ENCODE results near the gene BPIFB3.

Gene BPIFB3

DNA sequence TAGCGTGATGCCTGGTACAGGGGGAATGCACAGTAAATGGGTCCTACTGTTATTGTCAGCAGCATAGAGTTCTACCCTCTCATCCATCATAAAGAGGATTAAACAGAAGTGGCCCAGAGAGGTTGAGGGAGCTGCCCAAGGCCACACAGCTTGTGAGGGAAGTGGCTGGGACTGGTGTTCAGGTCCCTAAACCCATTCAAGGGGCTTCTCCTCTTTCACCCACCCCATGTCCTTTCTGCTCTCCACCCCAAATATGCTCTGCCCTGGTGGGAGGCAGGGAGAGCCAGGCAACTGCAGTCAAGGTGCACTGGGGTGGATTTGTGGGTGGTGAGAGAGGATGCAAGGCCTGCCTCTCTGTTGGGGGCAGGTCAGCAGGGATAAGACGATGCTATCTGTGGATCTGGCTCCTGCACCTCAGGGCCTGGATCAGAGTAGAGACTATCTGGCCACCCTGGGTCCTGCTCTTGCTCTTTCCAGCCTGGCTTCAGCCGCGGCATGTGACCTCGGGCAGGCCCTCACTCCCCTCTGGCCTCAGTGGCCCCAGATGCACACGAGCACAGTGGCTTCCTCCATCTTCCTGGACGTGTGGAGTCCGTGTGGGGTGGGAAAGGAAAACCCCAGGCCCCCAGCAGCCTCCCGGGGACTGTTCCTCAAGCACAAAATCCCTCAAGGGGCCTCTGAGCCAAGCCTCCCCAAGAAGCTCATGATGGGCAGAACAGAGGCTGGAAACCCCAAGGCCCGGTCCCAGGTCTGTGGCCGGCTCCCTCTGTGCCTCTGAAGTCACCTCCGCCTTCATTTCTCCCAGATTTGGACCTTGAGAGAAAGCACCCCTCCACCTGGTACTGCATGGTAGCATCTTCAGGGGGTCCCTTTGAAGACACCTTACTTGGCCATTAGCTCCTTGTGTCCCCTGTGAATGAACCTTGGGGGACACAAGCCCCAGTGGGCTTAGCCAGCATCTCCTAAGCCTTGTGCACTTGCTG, 25.6 kb upstream of the BPIFB3 start:
- H3K4me1 ChIP-seq (ENCODE audit: control insufficient read depth, insufficient read depth, low read length): no peaks in the 10 kb centered on the region
- TF ChIP-seq ZNF48 (tag by site-specific recombination; IDR thresholded peaks at IDR 0.05): no peak
- TF ChIP-seq ZNF529 (tag by site-specific recombination; IDR thresholded peaks at IDR 0.05; ENCODE audit: insufficient replicate concordance): no peak
- no peak for TF ChIP-seq ZIC2 (tag by site-specific recombination; IDR thresholded peaks at IDR 0.05)
- TF ChIP-seq, protein P1, sequence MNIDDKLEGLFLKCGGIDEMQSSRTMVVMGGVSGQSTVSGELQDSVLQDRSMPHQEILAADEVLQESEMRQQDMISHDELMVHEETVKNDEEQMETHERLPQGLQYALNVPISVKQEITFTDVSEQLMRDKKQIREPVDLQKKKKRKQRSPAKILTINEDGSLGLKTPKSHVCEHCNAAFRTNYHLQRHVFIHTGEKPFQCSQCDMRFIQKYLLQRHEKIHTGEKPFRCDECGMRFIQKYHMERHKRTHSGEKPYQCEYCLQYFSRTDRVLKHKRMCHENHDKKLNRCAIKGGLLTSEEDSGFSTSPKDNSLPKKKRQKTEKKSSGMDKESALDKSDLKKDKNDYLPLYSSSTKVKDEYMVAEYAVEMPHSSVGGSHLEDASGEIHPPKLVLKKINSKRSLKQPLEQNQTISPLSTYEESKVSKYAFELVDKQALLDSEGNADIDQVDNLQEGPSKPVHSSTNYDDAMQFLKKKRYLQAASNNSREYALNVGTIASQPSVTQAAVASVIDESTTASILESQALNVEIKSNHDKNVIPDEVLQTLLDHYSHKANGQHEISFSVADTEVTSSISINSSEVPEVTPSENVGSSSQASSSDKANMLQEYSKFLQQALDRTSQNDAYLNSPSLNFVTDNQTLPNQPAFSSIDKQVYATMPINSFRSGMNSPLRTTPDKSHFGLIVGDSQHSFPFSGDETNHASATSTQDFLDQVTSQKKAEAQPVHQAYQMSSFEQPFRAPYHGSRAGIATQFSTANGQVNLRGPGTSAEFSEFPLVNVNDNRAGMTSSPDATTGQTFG (tag by site-specific recombination; IDR thresholded peaks at IDR 0.05; ENCODE audit: borderline replicate concordance): no peak
- TF ChIP-seq ZNF23 (tag by site-specific recombination; IDR thresholded peaks at IDR 0.05; ENCODE audit: borderline replicate concordance): no peak
- TF ChIP-seq GLIS1 (tag by site-specific recombination; IDR thresholded peaks at IDR 0.05): peak; percentile 36
- no peak overlapping the region for H3K27ac ChIP-seq (ENCODE audit: extremely low read depth, low read depth, low read length)
- CTCF ChIA-PET: interaction anchor here (0.6 kb wide), 1 partner anchor 79 kb away, joined by 4 read pairs; no protein-coding TSS in a partner anchor
- no peak overlapping the region for H3K4me3 ChIP-seq (ENCODE audit: low read depth, low read length)
- H3K36me3 ChIP-seq (ENCODE audit: control insufficient read depth in 2 of 2, insufficient read depth in 1 of 2, low read length in 2 of 2): no peaks in the 10 kb centered on the region
- no peaks in the 10 kb centered on the region for H3K9me3 ChIP-seq (ENCODE audit: control insufficient read depth, insufficient read depth, low read depth, low read length)
- POLR2A ChIA-PET: no interaction called here

DNA sequence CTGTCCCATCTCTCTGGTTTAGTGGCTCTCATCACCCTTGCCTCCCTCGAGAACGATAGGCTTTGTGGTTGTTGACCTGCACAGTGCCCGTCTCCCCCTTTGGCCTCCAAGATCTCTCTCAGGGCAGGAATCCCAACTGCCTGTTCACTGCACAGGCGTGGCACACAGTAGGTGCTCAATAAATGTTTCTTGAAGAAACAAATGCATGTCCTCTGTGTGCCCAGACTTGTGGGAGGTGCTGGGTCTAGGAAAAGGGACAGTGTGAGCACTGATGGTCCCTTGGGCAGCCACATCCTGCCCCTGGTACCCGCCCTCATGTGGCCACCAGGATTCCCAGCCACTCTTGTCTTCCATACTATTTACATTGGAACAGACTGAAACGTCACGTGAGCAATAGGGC, 24.8 kb upstream of the BPIFB3 start:
- Histone ChIP-seq H3K36me3 (ENCODE audit: control insufficient read depth in 2 of 2, insufficient read depth in 1 of 2, low read length in 2 of 2) (no peaks in the 10 kb centered on the region), H3K4me1 (ENCODE audit: control insufficient read depth, insufficient read depth, low read length) (no peaks in the 10 kb centered on the region), H3K4me3 (ENCODE audit: low read depth, low read length) (no peak overlapping the region), H3K9me3 (ENCODE audit: control insufficient read depth, insufficient read depth, low read depth, low read length) (no peaks in the 10 kb centered on the region), H3K27ac (ENCODE audit: extremely low read depth, low read depth, low read length) (no peak overlapping the region)
- CTCF ChIA-PET: interaction anchor here (0.6 to 0.7 kb wide), 2 partner anchors 13 to 178 kb away, joined by 3 read pairs; no protein-coding TSS in a partner anchor
- POLR2A ChIA-PET: no interaction called here
- TF ChIP-seq GFI1B (tag by site-specific recombination; IDR thresholded peaks at IDR 0.05): no peak
- no peak for TF ChIP-seq ZBTB1 (tag by site-specific recombination; IDR thresholded peaks at IDR 0.05)
- no peak for TF ChIP-seq RBAK (tag by site-specific recombination; IDR thresholded peaks at IDR 0.05)
- TF ChIP-seq SCRT1 (tag by site-specific recombination; IDR thresholded peaks at IDR 0.05; ENCODE audit: borderline replicate concordance): no peak
- no peak for TF ChIP-seq ZNF548 (tag by site-specific recombination; IDR thresholded peaks at IDR 0.05)
- no peak for TF ChIP-seq ZNF121 (tag by site-specific recombination; IDR thresholded peaks at IDR 0.05)
- no peak for TF ChIP-seq ZNF423 (tag by site-specific recombination; IDR thresholded peaks at IDR 0.05)
- no peak for TF ChIP-seq ZNF133 (tag by site-specific recombination; IDR thresholded peaks at IDR 0.05)
- TF ChIP-seq ZNF248 (tag by site-specific recombination; IDR thresholded peaks at IDR 0.05): no peak
- TF ChIP-seq ZNF624 (tag by site-specific recombination; IDR thresholded peaks at IDR 0.05): no peak
- TF ChIP-seq, protein P2, sequence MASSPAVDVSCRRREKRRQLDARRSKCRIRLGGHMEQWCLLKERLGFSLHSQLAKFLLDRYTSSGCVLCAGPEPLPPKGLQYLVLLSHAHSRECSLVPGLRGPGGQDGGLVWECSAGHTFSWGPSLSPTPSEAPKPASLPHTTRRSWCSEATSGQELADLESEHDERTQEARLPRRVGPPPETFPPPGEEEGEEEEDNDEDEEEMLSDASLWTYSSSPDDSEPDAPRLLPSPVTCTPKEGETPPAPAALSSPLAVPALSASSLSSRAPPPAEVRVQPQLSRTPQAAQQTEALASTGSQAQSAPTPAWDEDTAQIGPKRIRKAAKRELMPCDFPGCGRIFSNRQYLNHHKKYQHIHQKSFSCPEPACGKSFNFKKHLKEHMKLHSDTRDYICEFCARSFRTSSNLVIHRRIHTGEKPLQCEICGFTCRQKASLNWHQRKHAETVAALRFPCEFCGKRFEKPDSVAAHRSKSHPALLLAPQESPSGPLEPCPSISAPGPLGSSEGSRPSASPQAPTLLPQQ (tag by site-specific recombination; IDR thresholded peaks at IDR 0.05): no peak
- TF ChIP-seq, protein P3, sequence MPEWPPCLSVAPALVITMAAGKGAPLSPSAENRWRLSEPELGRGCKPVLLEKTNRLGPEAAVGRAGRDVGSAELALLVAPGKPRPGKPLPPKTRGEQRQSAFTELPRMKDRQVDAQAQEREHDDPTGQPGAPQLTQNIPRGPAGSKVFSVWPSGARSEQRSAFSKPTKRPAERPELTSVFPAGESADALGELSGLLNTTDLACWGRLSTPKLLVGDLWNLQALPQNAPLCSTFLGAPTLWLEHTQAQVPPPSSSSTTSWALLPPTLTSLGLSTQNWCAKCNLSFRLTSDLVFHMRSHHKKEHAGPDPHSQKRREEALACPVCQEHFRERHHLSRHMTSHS (tag by site-specific recombination; IDR thresholded peaks at IDR 0.05): no peak
- no peak for TF ChIP-seq ZNF138 (tag by site-specific recombination; IDR thresholded peaks at IDR 0.05; ENCODE audit: borderline replicate concordance)
- TF ChIP-seq ZNF112 (tag by site-specific recombination; IDR thresholded peaks at IDR 0.05): no peak
- TF ChIP-seq, protein P4, sequence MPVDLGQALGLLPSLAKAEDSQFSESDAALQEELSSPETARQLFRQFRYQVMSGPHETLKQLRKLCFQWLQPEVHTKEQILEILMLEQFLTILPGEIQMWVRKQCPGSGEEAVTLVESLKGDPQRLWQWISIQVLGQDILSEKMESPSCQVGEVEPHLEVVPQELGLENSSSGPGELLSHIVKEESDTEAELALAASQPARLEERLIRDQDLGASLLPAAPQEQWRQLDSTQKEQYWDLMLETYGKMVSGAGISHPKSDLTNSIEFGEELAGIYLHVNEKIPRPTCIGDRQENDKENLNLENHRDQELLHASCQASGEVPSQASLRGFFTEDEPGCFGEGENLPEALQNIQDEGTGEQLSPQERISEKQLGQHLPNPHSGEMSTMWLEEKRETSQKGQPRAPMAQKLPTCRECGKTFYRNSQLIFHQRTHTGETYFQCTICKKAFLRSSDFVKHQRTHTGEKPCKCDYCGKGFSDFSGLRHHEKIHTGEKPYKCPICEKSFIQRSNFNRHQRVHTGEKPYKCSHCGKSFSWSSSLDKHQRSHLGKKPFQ (tag by site-specific recombination; IDR thresholded peaks at IDR 0.05): no peak
- TF ChIP-seq ZNF354C (tag by site-specific recombination; IDR thresholded peaks at IDR 0.05; ENCODE audit: borderline replicate concordance, low read depth): no peak
- TF ChIP-seq, protein P5, sequence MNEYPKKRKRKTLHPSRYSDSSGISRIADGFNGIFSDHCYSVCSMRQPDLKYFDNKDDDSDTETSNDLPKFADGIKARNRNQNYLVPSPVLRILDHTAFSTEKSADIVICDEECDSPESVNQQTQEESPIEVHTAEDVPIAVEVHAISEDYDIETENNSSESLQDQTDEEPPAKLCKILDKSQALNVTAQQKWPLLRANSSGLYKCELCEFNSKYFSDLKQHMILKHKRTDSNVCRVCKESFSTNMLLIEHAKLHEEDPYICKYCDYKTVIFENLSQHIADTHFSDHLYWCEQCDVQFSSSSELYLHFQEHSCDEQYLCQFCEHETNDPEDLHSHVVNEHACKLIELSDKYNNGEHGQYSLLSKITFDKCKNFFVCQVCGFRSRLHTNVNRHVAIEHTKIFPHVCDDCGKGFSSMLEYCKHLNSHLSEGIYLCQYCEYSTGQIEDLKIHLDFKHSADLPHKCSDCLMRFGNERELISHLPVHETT (tag by site-specific recombination; IDR thresholded peaks at IDR 0.05): no peak
- TF ChIP-seq ZNF600 (tag by site-specific recombination; IDR thresholded peaks at IDR 0.05): no peak
- TF ChIP-seq, protein P6, sequence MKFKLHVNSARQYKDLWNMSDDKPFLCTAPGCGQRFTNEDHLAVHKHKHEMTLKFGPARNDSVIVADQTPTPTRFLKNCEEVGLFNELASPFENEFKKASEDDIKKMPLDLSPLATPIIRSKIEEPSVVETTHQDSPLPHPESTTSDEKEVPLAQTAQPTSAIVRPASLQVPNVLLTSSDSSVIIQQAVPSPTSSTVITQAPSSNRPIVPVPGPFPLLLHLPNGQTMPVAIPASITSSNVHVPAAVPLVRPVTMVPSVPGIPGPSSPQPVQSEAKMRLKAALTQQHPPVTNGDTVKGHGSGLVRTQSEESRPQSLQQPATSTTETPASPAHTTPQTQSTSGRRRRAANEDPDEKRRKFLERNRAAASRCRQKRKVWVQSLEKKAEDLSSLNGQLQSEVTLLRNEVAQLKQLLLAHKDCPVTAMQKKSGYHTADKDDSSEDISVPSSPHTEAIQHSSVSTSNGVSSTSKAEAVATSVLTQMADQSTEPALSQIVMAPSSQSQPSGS (tag by site-specific recombination; IDR thresholded peaks at IDR 0.05; ENCODE audit: low read depth): no peak

Measured in HEK293 (cell line).